Measurements from ENCODE around the gene AGAP1. TPM values are rescaled to one million over a fixed set of nuclear protein-coding genes. Genes with fewer than 3 reads are reported as not detected.

The AGAP1 gene
- total RNA-seq, 2 experiments from 2014 or later, result not detected

GRCh38 chr2:236063994-236064393 is 570.2 kb downstream of the AGAP1 start:
- ChIA-PET CTCF (ENCODE audit: unreplicated experiment) (no interaction called here), POLR2A (no interaction called here)
- TF ChIP-seq EZH2phosphoT487 (IDR thresholded peaks at IDR 0.05; ENCODE audit: borderline replicate concordance, low read depth, low read length) (no peak), CTCF (conservative IDR thresholded peaks at IDR 0.05; ENCODE audit: low read length) (no peak)
- Histone ChIP-seq H3K4me3 (ENCODE audit: low read depth, low read length, poor library complexity, severe bottlenecking) (no peak overlapping the region), H3K9me3 (ENCODE audit: low read length) (no peaks in the 10 kb centered on the region), H3K36me3 (ENCODE audit: insufficient read depth, low read length) (no peaks in the 10 kb centered on the region), H3K4me2 (ENCODE audit: low read length) (no peak overlapping the region), H2AFZ (ENCODE audit: low read length) (no peak overlapping the region), H3K79me2 (ENCODE audit: insufficient read depth, low read depth, low read length) (no peaks in the 10 kb centered on the region), H3K27ac (ENCODE audit: low read depth, low read length, poor library complexity, severe bottlenecking) (no peak overlapping the region), H4K20me1 (ENCODE audit: insufficient read depth, low read length) (no peaks in the 10 kb centered on the region), H3K9me2 (ENCODE audit: insufficient read depth, low read length) (no peaks in the 10 kb centered on the region), H3K4me1 (ENCODE audit: insufficient read depth, low read length, poor library complexity, severe bottlenecking) (no peaks in the 10 kb centered on the region)
- no peak for DNase-seq (ENCODE audit: low spot score)
- BruUV-seq (replicated peaks), result no TSS peak
- intact Hi-C loops (cut with micrococcal nuclease; ENCODE audit: unreplicated experiment), result no loop called here

- POLR2A ChIA-PET, result no interaction called here
- no peak overlapping the region for H3K4me2 ChIP-seq (ENCODE audit: low read length)
- BruUV-seq (replicated peaks), result no TSS peak
- intact Hi-C loops (cut with micrococcal nuclease; ENCODE audit: unreplicated experiment), result no loop called here
- no peaks in the 10 kb centered on the region for H3K36me3 ChIP-seq (ENCODE audit: insufficient read depth, low read length)
- no peak overlapping the region for H2AFZ ChIP-seq (ENCODE audit: low read length)
- no peak overlapping the region for H3K4me3 ChIP-seq (ENCODE audit: low read depth, low read length, poor library complexity, severe bottlenecking)
- H3K4me1 ChIP-seq (ENCODE audit: insufficient read depth, low read length, poor library complexity, severe bottlenecking), result no peaks in the 10 kb centered on the region
- H3K79me2 ChIP-seq (ENCODE audit: insufficient read depth, low read depth, low read length), result no peaks in the 10 kb centered on the region
- H3K27ac ChIP-seq (ENCODE audit: low read depth, low read length, poor library complexity, severe bottlenecking), result no peak overlapping the region
- DNase-seq (ENCODE audit: low spot score), result no peak
- CTCF ChIA-PET (ENCODE audit: unreplicated experiment), result no interaction called here
- no peaks in the 10 kb centered on the region for H3K9me2 ChIP-seq (ENCODE audit: insufficient read depth, low read length)
- no peaks in the 10 kb centered on the region for H3K9me3 ChIP-seq (ENCODE audit: low read length)
- TF ChIP-seq CTCF (conservative IDR thresholded peaks at IDR 0.05; ENCODE audit: low read length) (no peak), EZH2phosphoT487 (IDR thresholded peaks at IDR 0.05; ENCODE audit: borderline replicate concordance, low read depth, low read length) (no peak)
- H4K20me1 ChIP-seq (ENCODE audit: insufficient read depth, low read length), result no peaks in the 10 kb centered on the region
Observed at GRCh38 chr2:236065314-236066160, 571.7 kb downstream of the AGAP1 start.

- Histone ChIP-seq H3K9me2 (ENCODE audit: insufficient read depth, low read length) (no peaks in the 10 kb centered on the region), H3K36me3 (ENCODE audit: insufficient read depth, low read length) (no peaks in the 10 kb centered on the region), H4K20me1 (ENCODE audit: insufficient read depth, low read length) (no peaks in the 10 kb centered on the region), H3K79me2 (ENCODE audit: insufficient read depth, low read depth, low read length) (no peaks in the 10 kb centered on the region), H2AFZ (ENCODE audit: low read length) (no peak overlapping the region), H3K4me3 (ENCODE audit: low read depth, low read length, poor library complexity, severe bottlenecking) (no peak overlapping the region), H3K4me2 (ENCODE audit: low read length) (no peak overlapping the region), H3K27ac (ENCODE audit: low read depth, low read length, poor library complexity, severe bottlenecking) (no peak overlapping the region), H3K4me1 (ENCODE audit: insufficient read depth, low read length, poor library complexity, severe bottlenecking) (no peaks in the 10 kb centered on the region), H3K9me3 (ENCODE audit: low read length) (no peaks in the 10 kb centered on the region)
- TF ChIP-seq CTCF (conservative IDR thresholded peaks at IDR 0.05; ENCODE audit: low read length) (no peak), EZH2phosphoT487 (IDR thresholded peaks at IDR 0.05; ENCODE audit: borderline replicate concordance, low read depth, low read length) (no peak)
- CTCF ChIA-PET (ENCODE audit: unreplicated experiment), result no interaction called here
- POLR2A ChIA-PET, result no interaction called here
- intact Hi-C loops (cut with micrococcal nuclease; ENCODE audit: unreplicated experiment), result no loop called here
- DNase-seq (ENCODE audit: low spot score), result no peak
- no TSS peak for BruUV-seq (replicated peaks)
Observed at GRCh38 chr2:236070236-236070635, 576.4 kb downstream of the AGAP1 start.

Measured in OCI-LY7 (cell line).